HEK293 (cell line): Measurements from ENCODE around the gene KRTAP4-7.
"Not testable (repeated sequence)": the region's sequence is repeated elsewhere in the genome, so short reads cannot be mapped to it uniquely, and the experiment has no call there.

ENCODE experiments used
- CTCF ChIA-PET: fragments of 350-600 bp; formaldehyde crosslinking; extraction: SDS; loops from one replicate; lab custom pipeline; 2021; ENCODE audit warnings: antibody characterized with exemption; lab: Yijun Ruan, JAX
- POLR2A ChIA-PET: fragments of 300-600 bp; formaldehyde crosslinking; extraction: SDS; loops from one replicate; lab custom pipeline; 2020; ENCODE audit warnings: antibody characterized with exemption, inconsistent platforms; lab: Yijun Ruan, JAX
- H3K27ac ChIP-seq: fragments of 200-500 bp; sonication (Bioruptor generic); 2 replicates; pipeline ENCODE4 v1.5.1; 2014; ENCODE audit warnings: low read depth, low read length, control low read depth, inconsistent platforms; ENCODE audit errors: extremely low read depth
- H3K36me3 ChIP-seq, 2 experiments: fragments of 200-500 bp in 1 of 2; sonication (Bioruptor generic) in 1 of 2; 1 replicate in 1 of 2; 2 replicates in 1 of 2; pipeline ENCODE4 v1.5.1; 2014 to 2017; ENCODE audit warnings: inconsistent platforms in 2 of 2, low read length in 2 of 2; ENCODE audit not compliant: control insufficient read depth in 2 of 2, insufficient read depth in 1 of 2
- H3K4me1 ChIP-seq: fragments of 200-500 bp; sonication (Bioruptor generic); 2 replicates; pipeline ENCODE4 v1.5.1; 2014; ENCODE audit warnings: mild to moderate bottlenecking, low read length, inconsistent platforms; ENCODE audit not compliant: control insufficient read depth, insufficient read depth
- H3K4me3 ChIP-seq: 2 replicates; pipeline ENCODE4 v1.5.1; 2011; ENCODE audit warnings: low read depth, mild to moderate bottlenecking, control low read depth, low read length, moderate library complexity
- H3K9me3 ChIP-seq: fragments of 200-500 bp; sonication (Bioruptor generic); 2 replicates; pipeline ENCODE4 v1.5.1; 2014; ENCODE audit warnings: low read depth, low read length, inconsistent platforms; ENCODE audit not compliant: control insufficient read depth, insufficient read depth
- MZF1 ChIP-seq: fragments of 450-650 bp; formaldehyde crosslinking; IDR thresholded peaks from 2 replicates; pipeline ENCODE4 v1.5.1; 2017; ENCODE audit warnings: missing biosample characterization, missing genetic modification characterization, borderline replicate concordance
- ZIC2 ChIP-seq: fragments of 450-650 bp; formaldehyde crosslinking; IDR thresholded peaks from 2 replicates; pipeline ENCODE4 v1.5.1; 2016; ENCODE audit warnings: missing biosample characterization, missing genetic modification characterization
- ZNF114 ChIP-seq: fragments of 450-650 bp; formaldehyde crosslinking; IDR thresholded peaks from 2 replicates; pipeline ENCODE4 v1.5.0; 2017; ENCODE audit warnings: missing biosample characterization, missing genetic modification characterization
- ZNF121 ChIP-seq: fragments of 450-650 bp; formaldehyde crosslinking; IDR thresholded peaks from 2 replicates; pipeline ENCODE4 v1.5.1; 2016; ENCODE audit warnings: missing biosample characterization, missing genetic modification characterization
- ZNF140 ChIP-seq: fragments of 450-650 bp; formaldehyde crosslinking; IDR thresholded peaks from 2 replicates; pipeline ENCODE4 v1.5.1; 2016; ENCODE audit warnings: missing biosample characterization, missing genetic modification characterization
- ZNF324 ChIP-seq: fragments of 450-650 bp; formaldehyde crosslinking; IDR thresholded peaks from 2 replicates; pipeline ENCODE4 v1.5.1; 2016; ENCODE audit warnings: missing biosample characterization, missing genetic modification characterization
- ZNF335 ChIP-seq: fragments of 450-650 bp; formaldehyde crosslinking; conservative IDR thresholded peaks from 2 replicates; pipeline ENCODE4 v1.5.1; 2016; ENCODE audit warnings: missing biosample characterization, missing genetic modification characterization
- ZNF654 ChIP-seq: fragments of 450-650 bp; formaldehyde crosslinking; IDR thresholded peaks from 2 replicates; pipeline ENCODE4 v1.5.1; 2016; ENCODE audit warnings: low read depth, missing biosample characterization, missing genetic modification characterization
- ZNF664 ChIP-seq: fragments of 450-650 bp; formaldehyde crosslinking; IDR thresholded peaks from 2 replicates; pipeline ENCODE4 v1.5.1; 2016; ENCODE audit warnings: missing biosample characterization, missing genetic modification characterization
- ZNF843 ChIP-seq: fragments of 450-650 bp; formaldehyde crosslinking; IDR thresholded peaks from 2 replicates; pipeline ENCODE4 v1.5.1; 2016; ENCODE audit warnings: missing biosample characterization, missing genetic modification characterization
- TF ChIP-seq, protein P1 (sequence below): fragments of 450-650 bp; formaldehyde crosslinking; IDR thresholded peaks from 2 replicates; pipeline ENCODE4 v1.5.1; 2016; ENCODE audit warnings: missing biosample characterization, missing genetic modification characterization
- TF ChIP-seq, protein P2 (sequence below): fragments of 450-650 bp; formaldehyde crosslinking; IDR thresholded peaks from 2 replicates; pipeline ENCODE4 v1.5.1; 2016; ENCODE audit warnings: missing biosample characterization, missing genetic modification characterization
- TF ChIP-seq, protein P3 (sequence below): fragments of 450-650 bp; formaldehyde crosslinking; IDR thresholded peaks from 2 replicates; pipeline ENCODE4 v1.5.1; 2016; ENCODE audit warnings: missing biosample characterization, missing genetic modification characterization
- TF ChIP-seq, protein P4 (sequence below): fragments of 450-650 bp; formaldehyde crosslinking; conservative IDR thresholded peaks from 2 replicates; pipeline ENCODE4 v1.5.1; 2016; ENCODE audit warnings: low read depth, missing biosample characterization, missing genetic modification characterization
- TF ChIP-seq, protein P5 (sequence below): fragments of 450-650 bp; formaldehyde crosslinking; IDR thresholded peaks from 2 replicates; pipeline ENCODE4 v1.5.1; 2016; ENCODE audit warnings: missing biosample characterization, missing genetic modification characterization

Gene KRTAP4-7

DNA sequence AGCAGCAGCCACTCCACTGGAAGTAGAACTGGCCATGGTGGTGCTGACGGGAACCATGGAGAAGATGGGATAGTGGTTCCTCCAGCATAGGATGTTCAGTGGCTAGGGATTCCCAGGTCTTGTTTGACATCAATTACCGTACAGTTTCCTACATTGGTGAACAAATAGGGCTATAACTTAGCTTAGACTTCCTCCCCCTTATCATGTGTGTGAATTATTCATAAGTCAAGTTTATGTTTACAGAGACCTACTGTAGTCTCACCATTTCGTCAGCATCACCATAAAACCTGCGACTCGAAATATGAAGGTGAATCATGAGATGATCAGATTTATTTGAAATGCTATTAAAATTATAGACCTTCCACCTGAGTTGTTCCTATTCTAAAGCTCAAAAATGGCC, 25.2 kb upstream of the KRTAP4-7 start:
- no peak overlapping the region for H3K27ac ChIP-seq
- H3K9me3 ChIP-seq: no peaks in the 10 kb centered on the region
- ChIA-PET CTCF (interaction anchor here (0.6 to 0.7 kb wide), 4 partner anchors 17 to 1009 kb away, joined by 4 to 6 read pairs (median 4); no protein-coding TSS in a partner anchor), POLR2A (no interaction called here)
- H3K4me3 ChIP-seq: no peak overlapping the region
- TF ChIP-seq, protein P1, sequence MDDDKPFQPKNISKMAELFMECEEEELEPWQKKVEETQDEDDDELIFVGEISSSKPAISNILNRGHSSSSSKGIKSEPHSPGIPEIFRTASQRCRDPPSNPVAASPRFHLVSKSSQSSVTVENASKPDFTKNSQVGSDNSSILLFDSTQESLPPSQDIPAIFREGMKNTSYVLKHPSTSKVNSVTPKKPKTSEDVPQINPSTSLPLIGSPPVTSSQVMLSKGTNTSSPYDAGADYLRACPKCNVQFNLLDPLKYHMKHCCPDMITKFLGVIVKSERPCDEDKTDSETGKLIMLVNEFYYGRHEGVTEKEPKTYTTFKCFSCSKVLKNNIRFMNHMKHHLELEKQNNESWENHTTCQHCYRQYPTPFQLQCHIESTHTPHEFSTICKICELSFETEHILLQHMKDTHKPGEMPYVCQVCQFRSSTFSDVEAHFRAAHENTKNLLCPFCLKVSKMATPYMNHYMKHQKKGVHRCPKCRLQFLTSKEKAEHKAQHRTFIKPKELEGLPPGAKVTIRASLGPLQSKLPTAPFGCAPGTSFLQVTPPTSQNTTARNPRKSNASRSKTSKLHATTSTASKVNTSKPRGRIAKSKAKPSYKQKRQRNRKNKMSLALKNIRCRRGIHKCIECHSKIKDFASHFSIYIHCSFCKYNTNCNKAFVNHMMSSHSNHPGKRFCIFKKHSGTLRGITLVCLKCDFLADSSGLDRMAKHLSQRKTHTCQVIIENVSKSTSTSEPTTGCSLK (tag by site-specific recombination): no peak
- TF ChIP-seq, all 188 proteins: peak for 0
- H3K4me1 ChIP-seq: no peaks in the 10 kb centered on the region
- no peaks in the 10 kb centered on the region for H3K36me3 ChIP-seq

DNA sequence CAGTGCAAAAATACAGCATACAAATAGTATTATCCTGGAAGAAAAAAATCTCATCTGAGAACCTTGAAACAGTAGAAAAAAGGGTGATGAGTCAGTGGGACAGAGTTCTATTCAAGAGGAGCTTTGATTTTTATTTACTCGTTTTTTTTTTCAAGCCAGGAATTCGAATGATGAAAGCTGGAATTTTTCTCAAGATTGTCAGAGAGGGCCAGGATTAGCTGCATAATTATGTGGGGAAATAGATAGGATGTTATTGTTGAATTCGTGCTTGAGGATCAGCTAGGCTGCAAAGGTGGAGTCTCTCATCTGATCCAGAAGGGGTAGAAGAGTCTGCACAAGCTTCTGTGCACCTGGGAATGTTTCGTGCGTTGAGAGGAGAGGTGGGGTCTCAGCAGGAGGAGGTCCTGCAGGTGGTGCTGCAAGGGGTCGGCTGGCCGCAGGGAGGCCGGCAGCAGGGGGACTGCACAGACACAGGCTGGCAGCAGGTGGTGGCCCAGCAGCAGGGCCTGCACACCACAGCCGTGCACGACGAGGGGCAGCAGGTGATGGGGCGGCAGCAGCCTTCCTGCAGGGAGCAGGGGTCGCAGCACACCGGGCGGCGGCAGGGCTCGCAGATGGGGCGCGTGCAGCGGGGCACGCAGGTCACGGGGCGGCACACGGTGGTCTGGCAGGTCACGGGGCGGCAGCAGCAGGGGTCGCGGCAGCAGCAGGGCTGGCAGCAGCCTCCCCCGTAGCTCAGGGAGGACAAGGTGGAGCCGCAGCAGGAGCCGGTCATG, 24.5 kb upstream of the KRTAP4-7 start:
- not testable (repeated sequence) for H3K27ac ChIP-seq, H3K4me1 ChIP-seq, H3K9me3 ChIP-seq, H3K4me3 ChIP-seq
- CTCF ChIA-PET: interaction anchor here (0.6 to 1.3 kb wide), 5 partner anchors 13 to 1008 kb away, joined by 4 to 6 read pairs (median 4); no protein-coding TSS in a partner anchor
- TF ChIP-seq ZIC2 (tag by site-specific recombination): peak; percentile 27; the same call in 1 of the 2 replicates
- TF ChIP-seq, all 188 proteins: peak for 1; not testable (repeated sequence) for 187
- POLR2A ChIA-PET, H3K36me3 ChIP-seq: not testable (repeated sequence)

DNA sequence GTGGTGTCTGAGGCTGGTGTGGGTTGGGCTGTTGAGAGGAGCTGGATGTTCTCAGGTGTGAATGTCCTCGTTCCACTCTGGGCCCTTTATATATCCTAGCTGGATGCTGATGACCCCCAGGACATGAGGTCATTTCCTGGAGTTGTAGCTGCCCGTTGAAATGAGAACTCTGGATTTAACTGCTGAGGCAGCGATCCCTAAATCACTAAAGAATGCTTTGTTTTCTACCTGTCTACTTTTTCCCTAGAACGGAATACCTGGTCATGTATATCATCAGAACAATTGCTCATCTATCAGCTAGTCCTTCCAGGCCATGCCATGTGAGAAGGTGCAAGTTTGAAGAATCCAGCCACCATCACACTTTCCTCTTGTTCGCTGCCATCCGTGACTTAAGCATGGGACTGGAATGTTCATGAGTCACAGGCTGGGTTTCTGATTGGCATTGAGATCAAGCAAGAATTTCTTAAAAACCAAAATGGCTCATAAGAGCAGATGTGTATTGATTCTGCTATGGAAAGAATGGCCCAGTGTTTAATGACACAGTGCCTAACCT, 23.8 kb upstream of the KRTAP4-7 start, which contains the start of gene KRTAP2-3:
Gene KRTAP2-3, minus strand, starts transcription at position 63 of the 553 bp plus-strand sequence. CDS start 64 bp downstream, outside the sequence.
- Histone ChIP-seq H3K36me3 (no peaks in the 10 kb centered on the region), H3K4me1 (no peaks in the 10 kb centered on the region), H3K27ac (no peak within 1 kb of the TSS), H3K9me3 (no peaks in the 10 kb centered on the region), H3K4me3 (no peak within 1 kb of the TSS)
- ChIA-PET CTCF (interaction anchor here (1.3 kb wide), 1 partner anchor 13 kb away, joined by 4 read pairs; no protein-coding TSS in a partner anchor), POLR2A (no interaction called here)
- TF ChIP-seq ZNF140 (tag by site-specific recombination) (no peak), ZNF121 (no peak), MZF1 (no peak), ZNF324 (tag by site-specific recombination) (no peak), ZNF664 (tag by site-specific recombination) (no peak), ZNF114 (tag by site-specific recombination) (no peak), ZNF843 (tag by site-specific recombination) (no peak), ZNF654 (tag by site-specific recombination) (no peak), ZNF335 (tag by site-specific recombination) (no peak)
- TF ChIP-seq, protein P2, sequence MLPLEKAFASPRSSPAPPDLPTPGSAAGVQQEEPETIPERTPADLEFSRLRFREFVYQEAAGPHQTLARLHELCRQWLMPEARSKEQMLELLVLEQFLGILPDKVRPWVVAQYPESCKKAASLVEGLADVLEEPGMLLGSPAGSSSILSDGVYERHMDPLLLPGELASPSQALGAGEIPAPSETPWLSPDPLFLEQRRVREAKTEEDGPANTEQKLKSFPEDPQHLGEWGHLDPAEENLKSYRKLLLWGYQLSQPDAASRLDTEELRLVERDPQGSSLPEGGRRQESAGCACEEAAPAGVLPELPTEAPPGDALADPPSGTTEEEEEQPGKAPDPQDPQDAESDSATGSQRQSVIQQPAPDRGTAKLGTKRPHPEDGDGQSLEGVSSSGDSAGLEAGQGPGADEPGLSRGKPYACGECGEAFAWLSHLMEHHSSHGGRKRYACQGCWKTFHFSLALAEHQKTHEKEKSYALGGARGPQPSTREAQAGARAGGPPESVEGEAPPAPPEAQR (tag by site-specific recombination): no peak
- TF ChIP-seq, protein P3, sequence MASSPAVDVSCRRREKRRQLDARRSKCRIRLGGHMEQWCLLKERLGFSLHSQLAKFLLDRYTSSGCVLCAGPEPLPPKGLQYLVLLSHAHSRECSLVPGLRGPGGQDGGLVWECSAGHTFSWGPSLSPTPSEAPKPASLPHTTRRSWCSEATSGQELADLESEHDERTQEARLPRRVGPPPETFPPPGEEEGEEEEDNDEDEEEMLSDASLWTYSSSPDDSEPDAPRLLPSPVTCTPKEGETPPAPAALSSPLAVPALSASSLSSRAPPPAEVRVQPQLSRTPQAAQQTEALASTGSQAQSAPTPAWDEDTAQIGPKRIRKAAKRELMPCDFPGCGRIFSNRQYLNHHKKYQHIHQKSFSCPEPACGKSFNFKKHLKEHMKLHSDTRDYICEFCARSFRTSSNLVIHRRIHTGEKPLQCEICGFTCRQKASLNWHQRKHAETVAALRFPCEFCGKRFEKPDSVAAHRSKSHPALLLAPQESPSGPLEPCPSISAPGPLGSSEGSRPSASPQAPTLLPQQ (tag by site-specific recombination): no peak
- TF ChIP-seq, protein P4, sequence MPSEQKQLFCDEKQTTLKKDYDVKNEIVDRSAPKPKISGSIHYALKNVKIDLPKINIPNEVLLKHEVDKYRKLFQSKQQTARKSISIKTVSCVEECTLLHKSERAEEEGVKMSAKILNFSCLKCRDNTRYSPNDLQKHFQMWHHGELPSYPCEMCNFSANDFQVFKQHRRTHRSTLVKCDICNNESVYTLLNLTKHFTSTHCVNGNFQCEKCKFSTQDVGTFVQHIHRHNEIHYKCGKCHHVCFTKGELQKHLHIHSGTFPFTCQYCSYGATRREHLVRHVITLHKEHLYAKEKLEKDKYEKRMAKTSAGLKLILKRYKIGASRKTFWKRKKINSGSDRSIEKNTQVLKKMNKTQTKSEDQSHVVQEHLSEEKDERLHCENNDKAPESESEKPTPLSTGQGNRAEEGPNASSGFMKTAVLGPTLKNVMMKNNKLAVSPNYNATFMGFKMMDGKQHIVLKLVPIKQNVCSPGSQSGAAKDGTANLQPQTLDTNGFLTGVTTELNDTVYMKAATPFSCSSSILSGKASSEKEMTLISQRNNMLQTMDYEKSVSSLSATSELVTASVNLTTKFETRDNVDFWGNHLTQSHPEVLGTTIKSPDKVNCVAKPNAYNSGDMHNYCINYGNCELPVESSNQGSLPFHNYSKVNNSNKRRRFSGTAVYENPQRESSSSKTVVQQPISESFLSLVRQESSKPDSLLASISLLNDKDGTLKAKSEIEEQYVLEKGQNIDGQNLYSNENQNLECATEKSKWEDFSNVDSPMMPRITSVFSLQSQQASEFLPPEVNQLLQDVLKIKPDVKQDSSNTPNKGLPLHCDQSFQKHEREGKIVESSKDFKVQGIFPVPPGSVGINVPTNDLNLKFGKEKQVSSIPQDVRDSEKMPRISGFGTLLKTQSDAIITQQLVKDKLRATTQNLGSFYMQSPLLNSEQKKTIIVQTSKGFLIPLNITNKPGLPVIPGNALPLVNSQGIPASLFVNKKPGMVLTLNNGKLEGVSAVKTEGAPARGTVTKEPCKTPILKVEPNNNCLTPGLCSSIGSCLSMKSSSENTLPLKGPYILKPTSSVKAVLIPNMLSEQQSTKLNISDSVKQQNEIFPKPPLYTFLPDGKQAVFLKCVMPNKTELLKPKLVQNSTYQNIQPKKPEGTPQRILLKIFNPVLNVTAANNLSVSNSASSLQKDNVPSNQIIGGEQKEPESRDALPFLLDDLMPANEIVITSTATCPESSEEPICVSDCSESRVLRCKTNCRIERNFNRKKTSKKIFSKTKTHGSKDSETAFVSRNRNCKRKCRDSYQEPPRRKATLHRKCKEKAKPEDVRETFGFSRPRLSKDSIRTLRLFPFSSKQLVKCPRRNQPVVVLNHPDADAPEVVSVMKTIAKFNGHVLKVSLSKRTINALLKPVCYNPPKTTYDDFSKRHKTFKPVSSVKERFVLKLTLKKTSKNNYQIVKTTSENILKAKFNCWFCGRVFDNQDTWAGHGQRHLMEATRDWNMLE (tag by site-specific recombination): no peak
- TF ChIP-seq, protein P5, sequence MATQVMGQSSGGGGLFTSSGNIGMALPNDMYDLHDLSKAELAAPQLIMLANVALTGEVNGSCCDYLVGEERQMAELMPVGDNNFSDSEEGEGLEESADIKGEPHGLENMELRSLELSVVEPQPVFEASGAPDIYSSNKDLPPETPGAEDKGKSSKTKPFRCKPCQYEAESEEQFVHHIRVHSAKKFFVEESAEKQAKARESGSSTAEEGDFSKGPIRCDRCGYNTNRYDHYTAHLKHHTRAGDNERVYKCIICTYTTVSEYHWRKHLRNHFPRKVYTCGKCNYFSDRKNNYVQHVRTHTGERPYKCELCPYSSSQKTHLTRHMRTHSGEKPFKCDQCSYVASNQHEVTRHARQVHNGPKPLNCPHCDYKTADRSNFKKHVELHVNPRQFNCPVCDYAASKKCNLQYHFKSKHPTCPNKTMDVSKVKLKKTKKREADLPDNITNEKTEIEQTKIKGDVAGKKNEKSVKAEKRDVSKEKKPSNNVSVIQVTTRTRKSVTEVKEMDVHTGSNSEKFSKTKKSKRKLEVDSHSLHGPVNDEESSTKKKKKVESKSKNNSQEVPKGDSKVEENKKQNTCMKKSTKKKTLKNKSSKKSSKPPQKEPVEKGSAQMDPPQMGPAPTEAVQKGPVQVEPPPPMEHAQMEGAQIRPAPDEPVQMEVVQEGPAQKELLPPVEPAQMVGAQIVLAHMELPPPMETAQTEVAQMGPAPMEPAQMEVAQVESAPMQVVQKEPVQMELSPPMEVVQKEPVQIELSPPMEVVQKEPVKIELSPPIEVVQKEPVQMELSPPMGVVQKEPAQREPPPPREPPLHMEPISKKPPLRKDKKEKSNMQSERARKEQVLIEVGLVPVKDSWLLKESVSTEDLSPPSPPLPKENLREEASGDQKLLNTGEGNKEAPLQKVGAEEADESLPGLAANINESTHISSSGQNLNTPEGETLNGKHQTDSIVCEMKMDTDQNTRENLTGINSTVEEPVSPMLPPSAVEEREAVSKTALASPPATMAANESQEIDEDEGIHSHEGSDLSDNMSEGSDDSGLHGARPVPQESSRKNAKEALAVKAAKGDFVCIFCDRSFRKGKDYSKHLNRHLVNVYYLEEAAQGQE (tag by site-specific recombination): no peak
